Epithelial cell of proximal tubule (primary cell): ENCODE results near the gene KIFC3. TPM values are rescaled to one million over a fixed set of nuclear protein-coding genes. Genes with fewer than 3 reads are reported as not detected.
A peak's percentile ranks its signal among the peaks of the same experiment; 100 is the strongest.
"Not testable (repeated sequence)": the region's sequence is repeated elsewhere in the genome, so short reads cannot be mapped to it uniquely, and the experiment has no call there.

ENCODE experiments used
- DNase-seq: peaks from one replicate; pipeline ENCODE4 v3.0.0-alpha.2; 2011; ENCODE audit warnings: low read depth
- H3K4me3 ChIP-seq: 2 replicates; pipeline ENCODE4 v1.5.1; 2011; ENCODE audit warnings: low read depth, mild to moderate bottlenecking, low read length
- CTCF ChIP-seq: conservative IDR thresholded peaks from 2 replicates; pipeline ENCODE4 v1.5.1; 2012; ENCODE audit warnings: low read depth, mild to moderate bottlenecking, low read length
- total RNA-seq: library from RNA; depleted of rRNA; stranded (reverse); fragments of >200 nt; gene quantifications from 2 replicates; pipeline ENCODE4 v1.2.3, GENCODE V29; 2015

The KIFC3 gene
- total RNA-seq, 1 donor from 2014 or later: 86.0 TPM

- DNase-seq: no peak
- no peak for TF ChIP-seq CTCF
- peak overlapping the region; percentile 84 for H3K4me3 ChIP-seq
These were observed 4.6 kb downstream of the KIFC3 start for GRCh38 chr16:57797526-57798266.

GRCh38 chr16:57797216-57797525, 5.1 kb downstream of the KIFC3 start:
- peak overlapping the region; percentile 84 for H3K4me3 ChIP-seq
- DNase-seq: no peak
- no peak for TF ChIP-seq CTCF

GRCh38 chr16:57796014-57796413, 6.3 kb downstream of the KIFC3 start:
- not testable (repeated sequence) for DNase-seq
- peak overlapping the region; percentile 84 for H3K4me3 ChIP-seq

GRCh38 chr16:57795431-57795878, 6.8 kb downstream of the KIFC3 start:
- H3K4me3 ChIP-seq: no peak overlapping the region
- no peak for DNase-seq
- peak; percentile 60 for TF ChIP-seq CTCF

GRCh38 chr16:57794849-57795430, 7.4 kb downstream of the KIFC3 start:
- no peak for TF ChIP-seq CTCF
- no peak overlapping the region for H3K4me3 ChIP-seq
- no peak for DNase-seq

- no peak overlapping the region for H3K4me3 ChIP-seq
- TF ChIP-seq CTCF: no peak
- no peak for DNase-seq
These were observed 10.3 kb downstream of the KIFC3 start for GRCh38 chr16:57791893-57792461.

- TF ChIP-seq CTCF: no peak
- H3K4me3 ChIP-seq: no peak overlapping the region
- no peak for DNase-seq
These were observed 10.9 kb downstream of the KIFC3 start for GRCh38 chr16:57791195-57791892.
